ENCODE results near the gene SUCLG2. TPM values are rescaled to one million over a fixed set of nuclear protein-coding genes. Genes with fewer than 3 reads are reported as not detected.

The SUCLG2 gene
- total RNA-seq, 1 donor from 2014 or later, result 63.6 TPM

DNA sequence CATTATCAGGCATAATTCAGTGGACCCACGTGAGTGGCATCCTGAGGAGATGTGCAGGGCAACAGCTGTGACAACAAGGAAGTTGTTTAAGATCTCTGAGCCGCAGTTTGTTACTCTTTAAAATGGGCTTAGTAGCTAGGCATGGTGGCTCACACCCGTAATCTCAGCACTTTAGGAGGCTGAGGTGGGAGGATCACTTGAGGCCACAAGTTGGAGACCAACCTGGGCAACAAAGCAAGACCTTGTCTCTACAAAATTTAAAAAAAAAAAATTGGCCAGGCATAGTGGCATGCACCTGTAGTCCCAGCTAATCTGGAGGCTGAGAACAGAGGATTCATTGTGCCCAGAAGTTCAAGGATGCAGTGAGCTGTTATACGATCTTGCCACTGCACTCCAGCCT, 12.2 kb downstream of the SUCLG2 start:
- H3K4me3 Mint-ChIP-seq, result no peak overlapping the region

DNA sequence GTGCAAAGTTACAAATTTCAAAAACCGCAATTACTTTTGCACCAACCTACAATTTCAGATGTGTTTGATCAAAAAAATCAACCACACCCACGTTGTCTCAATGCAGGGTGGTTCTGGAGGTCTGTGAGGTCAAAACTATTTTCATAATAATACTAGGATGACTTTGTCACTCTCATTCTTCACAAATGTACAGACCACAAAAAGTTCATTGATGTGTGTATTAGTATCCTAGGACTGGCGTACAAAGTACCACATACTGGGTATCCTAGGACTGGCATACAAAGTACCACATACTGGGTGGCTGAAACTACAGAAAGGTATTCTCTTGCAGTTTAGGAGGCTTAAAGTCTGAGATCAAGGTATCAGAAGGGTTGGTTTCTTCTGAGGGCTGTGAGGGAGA, 13.0 kb downstream of the SUCLG2 start:
- H3K4me3 ChIP-seq, result no peak overlapping the region
- no peaks in the 10 kb centered on the region for H3K27me3 ChIP-seq

More for the DNA sequence above, 12.2 kb downstream of the SUCLG2 start:
- H3K4me1 ChIP-seq, result no peaks in the 10 kb centered on the region
- no peak overlapping the region for H3K9ac ChIP-seq
- Mint-ChIP-seq H3K9me3 (no peaks in the 10 kb centered on the region), H3K27me3 (ENCODE audit: insufficient read depth, low read depth) (peaks cover 2% of the 10 kb centered on the region), H3K27ac (no peak overlapping the region), H3K36me3 (peaks cover 13% of the 10 kb centered on the region), H3K4me1 (no peaks in the 10 kb centered on the region)
- H3K36me3 ChIP-seq, result no peaks in the 10 kb centered on the region
- H3F3A ChIP-seq (ENCODE audit: low read depth), result no peaks in the 10 kb centered on the region
- peaks cover 17% of the 10 kb centered on the region for H3K79me2 ChIP-seq (ENCODE audit: low read depth)
- DNase-seq (ENCODE audit: low spot score), result no peak
- H3K4me2 ChIP-seq, result no peak overlapping the region
- H2AFZ ChIP-seq (replicated peaks), result no peak overlapping the region
- no peaks in the 10 kb centered on the region for H4K20me1 ChIP-seq (ENCODE audit: low read depth)
- no peak overlapping the region for H3K4me3 ChIP-seq
- no peaks in the 10 kb centered on the region for H3K27me3 ChIP-seq
- TF ChIP-seq EZH2phosphoT487 (IDR thresholded peaks at IDR 0.05) (no peak), EZH2 (IDR thresholded peaks at IDR 0.05) (no peak)
- TF ChIP-seq, protein P1, sequence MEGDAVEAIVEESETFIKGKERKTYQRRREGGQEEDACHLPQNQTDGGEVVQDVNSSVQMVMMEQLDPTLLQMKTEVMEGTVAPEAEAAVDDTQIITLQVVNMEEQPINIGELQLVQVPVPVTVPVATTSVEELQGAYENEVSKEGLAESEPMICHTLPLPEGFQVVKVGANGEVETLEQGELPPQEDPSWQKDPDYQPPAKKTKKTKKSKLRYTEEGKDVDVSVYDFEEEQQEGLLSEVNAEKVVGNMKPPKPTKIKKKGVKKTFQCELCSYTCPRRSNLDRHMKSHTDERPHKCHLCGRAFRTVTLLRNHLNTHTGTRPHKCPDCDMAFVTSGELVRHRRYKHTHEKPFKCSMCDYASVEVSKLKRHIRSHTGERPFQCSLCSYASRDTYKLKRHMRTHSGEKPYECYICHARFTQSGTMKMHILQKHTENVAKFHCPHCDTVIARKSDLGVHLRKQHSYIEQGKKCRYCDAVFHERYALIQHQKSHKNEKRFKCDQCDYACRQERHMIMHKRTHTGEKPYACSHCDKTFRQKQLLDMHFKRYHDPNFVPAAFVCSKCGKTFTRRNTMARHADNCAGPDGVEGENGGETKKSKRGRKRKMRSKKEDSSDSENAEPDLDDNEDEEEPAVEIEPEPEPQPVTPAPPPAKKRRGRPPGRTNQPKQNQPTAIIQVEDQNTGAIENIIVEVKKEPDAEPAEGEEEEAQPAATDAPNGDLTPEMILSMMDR (IDR thresholded peaks at IDR 0.05), result no peak
- H3K9me3 ChIP-seq (ENCODE audit: low read depth), result no peaks in the 10 kb centered on the region
- no peak overlapping the region for H3K27ac ChIP-seq

DNA sequence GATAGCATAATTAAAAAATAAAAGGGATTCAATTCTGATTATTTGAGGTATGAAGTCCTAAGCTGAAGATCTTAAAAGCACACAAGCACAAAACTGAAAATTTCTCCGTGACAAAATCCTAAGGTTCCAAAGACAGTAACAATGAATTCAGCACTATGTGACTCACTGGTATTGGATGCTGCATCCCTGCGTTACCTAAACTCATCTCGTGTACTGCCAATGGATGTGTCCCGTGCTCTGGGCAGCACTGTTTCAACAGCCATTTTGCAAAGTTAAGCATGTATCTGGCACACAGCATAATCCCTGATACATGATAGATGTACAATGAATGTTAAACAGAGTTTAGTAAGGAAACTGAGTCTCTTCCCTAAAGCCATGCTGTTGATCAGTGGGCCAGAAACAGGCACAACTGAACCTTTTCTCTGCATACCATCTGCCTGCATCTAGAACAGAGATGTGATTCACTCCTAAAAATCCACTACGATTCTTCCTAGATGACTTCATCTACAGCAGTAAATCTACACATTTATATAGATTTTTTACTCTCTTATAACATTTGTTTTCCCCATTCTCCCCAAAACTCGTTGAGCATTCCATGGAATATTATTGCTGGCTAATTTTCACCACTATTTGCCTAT, 14.3 kb downstream of the SUCLG2 start:
- no peaks in the 10 kb centered on the region for H3K9me3 Mint-ChIP-seq
- no peak overlapping the region for H3K4me2 ChIP-seq

More for the DNA sequence above, 13.0 kb downstream of the SUCLG2 start:
- no peaks in the 10 kb centered on the region for H3K36me3 ChIP-seq
- H4K20me1 ChIP-seq (ENCODE audit: low read depth), result no peaks in the 10 kb centered on the region
- no peaks in the 10 kb centered on the region for H3K9me3 Mint-ChIP-seq
- H3K4me3 Mint-ChIP-seq, result no peak overlapping the region
- H3K4me1 Mint-ChIP-seq, result no peaks in the 10 kb centered on the region
- peaks cover 2% of the 10 kb centered on the region for H3K27me3 Mint-ChIP-seq (ENCODE audit: insufficient read depth, low read depth)
- H3K27ac Mint-ChIP-seq, result no peak overlapping the region
- H3K4me2 ChIP-seq, result no peak overlapping the region
- peaks cover 13% of the 10 kb centered on the region for H3K36me3 Mint-ChIP-seq
- H3K9me3 ChIP-seq (ENCODE audit: low read depth), result no peaks in the 10 kb centered on the region
- no peak for DNase-seq (ENCODE audit: low spot score)
- H3K9ac ChIP-seq, result no peak overlapping the region
- H3F3A ChIP-seq (ENCODE audit: low read depth), result no peaks in the 10 kb centered on the region
- TF ChIP-seq, protein P1 (IDR thresholded peaks at IDR 0.05), result no peak
- TF ChIP-seq EZH2 (IDR thresholded peaks at IDR 0.05), result no peak
- TF ChIP-seq EZH2phosphoT487 (IDR thresholded peaks at IDR 0.05), result no peak
- H3K79me2 ChIP-seq (ENCODE audit: low read depth), result peaks cover 17% of the 10 kb centered on the region
- H2AFZ ChIP-seq (replicated peaks), result no peak overlapping the region
- no peaks in the 10 kb centered on the region for H3K4me1 ChIP-seq
- H3K27ac ChIP-seq, result no peak overlapping the region

More for the DNA sequence above, 14.3 kb downstream of the SUCLG2 start:
- H3K27me3 Mint-ChIP-seq (ENCODE audit: insufficient read depth, low read depth), result no peaks in the 10 kb centered on the region
- Histone ChIP-seq H3K79me2 (ENCODE audit: low read depth) (peaks cover 12% of the 10 kb centered on the region), H3K9me3 (ENCODE audit: low read depth) (no peaks in the 10 kb centered on the region), H3K9ac (no peak overlapping the region), H3K27ac (no peak overlapping the region), H3F3A (ENCODE audit: low read depth) (no peaks in the 10 kb centered on the region), H3K4me1 (no peaks in the 10 kb centered on the region), H3K4me3 (no peak overlapping the region), H3K27me3 (no peaks in the 10 kb centered on the region), H2AFZ (replicated peaks) (no peak overlapping the region), H4K20me1 (ENCODE audit: low read depth) (no peaks in the 10 kb centered on the region), H3K36me3 (no peaks in the 10 kb centered on the region)
- H3K36me3 Mint-ChIP-seq, result peaks cover 16% of the 10 kb centered on the region
- H3K4me1 Mint-ChIP-seq, result peaks cover 6% of the 10 kb centered on the region
- no peak overlapping the region for H3K4me3 Mint-ChIP-seq
- H3K27ac Mint-ChIP-seq, result no peak overlapping the region
- DNase-seq (ENCODE audit: low spot score), result no peak
- TF ChIP-seq, protein P1 (IDR thresholded peaks at IDR 0.05), result no peak
- TF ChIP-seq EZH2phosphoT487 (IDR thresholded peaks at IDR 0.05), result no peak
- no peak for TF ChIP-seq EZH2 (IDR thresholded peaks at IDR 0.05)
